BLaER1 treated with 17β-estradiol and CSF1 and Interleukin-3, amounts not matched to agents 10 nM and 100 nM (cell line): Measurements from ENCODE around the gene LUC7L.
"Not testable (repeated sequence)": the region's sequence is repeated elsewhere in the genome, so short reads cannot be mapped to it uniquely, and the experiment has no call there.

ENCODE experiments used
- H3K27ac ChIP-seq, 11 experiments: shearing (Covaris generic); formaldehyde crosslinking; 2 replicates each; pipeline ENCODE4 v1.8.1; 2022
- H3K27me3 ChIP-seq, 11 experiments: shearing (Covaris generic); formaldehyde crosslinking; 2 replicates each; pipeline ENCODE4 v1.8.1; 2022
- H3K36me3 ChIP-seq, 11 experiments: shearing (Covaris generic); formaldehyde crosslinking; 2 replicates each; pipeline ENCODE4 v1.8.1; 2022
- H3K4me1 ChIP-seq, 10 experiments: shearing (Covaris generic); formaldehyde crosslinking; 2 replicates each; pipeline ENCODE4 v1.8.1; 2022
- H3K4me2 ChIP-seq, 11 experiments: shearing (Covaris generic); formaldehyde crosslinking; 2 replicates each; pipeline ENCODE4 v1.8.1; 2022
- H3K4me3 ChIP-seq, 10 experiments: shearing (Covaris generic); formaldehyde crosslinking; 2 replicates each; pipeline ENCODE4 v1.8.1; 2022
- H3K9ac ChIP-seq, 11 experiments: shearing (Covaris generic); formaldehyde crosslinking; 2 replicates each; pipeline ENCODE4 v1.8.1; 2022
- H3K9me3 ChIP-seq, 11 experiments: shearing (Covaris generic); formaldehyde crosslinking; replicated peaks in 1 of 11; 2 replicates each; pipeline ENCODE4 v1.8.1; 2022
- H4K20me1 ChIP-seq, 11 experiments: shearing (Covaris generic); formaldehyde crosslinking; 2 replicates each; pipeline ENCODE4 v1.8.1; 2022
- Cebpa-rat ChIP-seq, 11 experiments: shearing (Covaris generic); IDR thresholded peaks; 2 replicates each; pipeline ENCODE4 v1.8.1; 2022

LUC7L gene

DNA sequence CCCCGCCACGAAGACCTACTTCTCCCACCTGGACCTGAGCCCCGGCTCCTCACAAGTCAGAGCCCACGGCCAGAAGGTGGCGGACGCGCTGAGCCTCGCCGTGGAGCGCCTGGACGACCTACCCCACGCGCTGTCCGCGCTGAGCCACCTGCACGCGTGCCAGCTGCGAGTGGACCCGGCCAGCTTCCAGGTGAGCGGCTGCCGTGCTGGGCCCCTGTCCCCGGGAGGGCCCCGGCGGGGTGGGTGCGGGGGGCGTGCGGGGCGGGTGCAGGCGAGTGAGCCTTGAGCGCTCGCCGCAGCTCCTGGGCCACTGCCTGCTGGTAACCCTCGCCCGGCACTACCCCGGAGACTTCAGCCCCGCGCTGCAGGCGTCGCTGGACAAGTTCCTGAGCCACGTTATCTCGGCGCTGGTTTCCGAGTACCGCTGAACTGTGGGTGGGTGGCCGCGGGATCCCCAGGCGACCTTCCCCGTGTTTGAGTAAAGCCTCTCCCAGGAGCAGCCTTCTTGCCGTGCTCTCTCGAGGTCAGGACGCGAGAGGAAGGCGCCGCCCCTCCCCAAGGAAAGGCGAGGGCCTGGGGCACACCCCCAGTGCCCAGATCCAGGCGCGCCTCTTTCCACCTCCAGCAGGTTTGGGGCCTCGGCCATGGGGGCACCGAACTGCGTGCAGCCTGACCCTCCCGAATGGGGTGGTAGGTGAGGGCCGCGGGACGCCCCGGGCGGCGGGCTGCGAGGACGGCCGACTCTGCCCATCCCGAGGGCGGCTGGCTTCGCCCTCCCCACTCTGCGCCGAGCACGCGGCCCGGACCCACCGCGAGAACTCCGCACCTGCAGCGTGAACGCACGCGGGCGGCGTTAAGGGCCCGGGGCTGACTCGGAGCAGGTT lies 48.3 kb downstream of the LUC7L start:
- H3K36me3 ChIP-seq: peaks cover 17 to 33% (median 19%) of the 10 kb centered on the region in 11 experiments; a peak in 20 of 22 replicates

DNA sequence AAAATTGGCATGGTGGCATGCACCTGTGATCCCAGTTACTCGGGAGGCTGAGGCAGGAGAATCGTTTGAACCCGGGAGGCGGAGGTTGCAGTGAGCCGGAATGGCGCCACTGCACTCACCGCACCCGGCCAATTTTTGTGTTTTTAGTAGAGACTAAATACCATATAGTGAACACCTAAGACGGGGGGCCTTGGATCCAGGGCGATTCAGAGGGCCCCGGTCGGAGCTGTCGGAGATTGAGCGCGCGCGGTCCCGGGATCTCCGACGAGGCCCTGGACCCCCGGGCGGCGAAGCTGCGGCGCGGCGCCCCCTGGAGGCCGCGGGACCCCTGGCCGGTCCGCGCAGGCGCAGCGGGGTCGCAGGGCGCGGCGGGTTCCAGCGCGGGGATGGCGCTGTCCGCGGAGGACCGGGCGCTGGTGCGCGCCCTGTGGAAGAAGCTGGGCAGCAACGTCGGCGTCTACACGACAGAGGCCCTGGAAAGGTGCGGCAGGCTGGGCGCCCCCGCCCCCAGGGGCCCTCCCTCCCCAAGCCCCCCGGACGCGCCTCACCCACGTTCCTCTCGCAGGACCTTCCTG lies 49.1 kb downstream of the LUC7L start, which contains the start of gene HBQ1:
HBQ1 (plus strand) TSS at position 359 of the 575 bp plus-strand sequence; CDS start at position 387, 28 bp downstream.
- H4K20me1 ChIP-seq: peaks cover 0 to 85% (median 71%) of the 10 kb centered on the region in 11 experiments; a peak in 19 of 22 replicates
- TF ChIP-seq Cebpa-rat (IDR thresholded peaks at IDR 0.05): no peak
- peaks cover 11 to 27% (median 13%) of the 10 kb centered on the region in 11 experiments; a peak in 20 of 22 replicates for H3K36me3 ChIP-seq
- peak within 1 kb of the TSS in 7 of 11 experiments; percentile 18 to 65 (median 48); a peak in 12 of 22 replicates for H3K9ac ChIP-seq
- H3K4me1 ChIP-seq: peaks cover 5 to 18% (median 14%) of the 10 kb centered on the region in 10 experiments; a peak in 18 of 20 replicates
- peaks cover 59 to 67% (median 64%) of the 10 kb centered on the region in 11 experiments for H3K27me3 ChIP-seq
- no peak within 1 kb of the TSS for H3K27ac ChIP-seq
- peak within 1 kb of the TSS in 9 of 10 experiments; percentile 37 to 63 (median 50); a peak in 16 of 20 replicates for H3K4me3 ChIP-seq
- H3K9me3 ChIP-seq: no peaks in the 10 kb centered on the region
- H3K4me2 ChIP-seq: peak within 1 kb of the TSS; percentile 80 to 100 (median 93)

More for the DNA sequence above, 48.3 kb downstream of the LUC7L start:
- Histone ChIP-seq H3K4me2 (peak overlapping the region; percentile 80 to 100 (median 93)), H4K20me1 (peaks cover 0 to 87% (median 73%) of the 10 kb centered on the region in 11 experiments; a peak in 19 of 22 replicates), H3K9ac (peak overlapping the region in 7 of 11 experiments; percentile 18 to 65 (median 48); a peak in 12 of 22 replicates), H3K27me3 (peaks cover 51 to 60% (median 57%) of the 10 kb centered on the region in 11 experiments), H3K9me3 (no peaks in the 10 kb centered on the region), H3K4me3 (peak overlapping the region in 9 of 10 experiments; percentile 37 to 63 (median 50); a peak in 16 of 20 replicates), H3K27ac (no peak overlapping the region), H3K4me1 (peaks cover 5 to 18% (median 10%) of the 10 kb centered on the region in 10 experiments; a peak in 17 of 20 replicates)
- TF ChIP-seq Cebpa-rat (IDR thresholded peaks at IDR 0.05): no peak

DNA sequence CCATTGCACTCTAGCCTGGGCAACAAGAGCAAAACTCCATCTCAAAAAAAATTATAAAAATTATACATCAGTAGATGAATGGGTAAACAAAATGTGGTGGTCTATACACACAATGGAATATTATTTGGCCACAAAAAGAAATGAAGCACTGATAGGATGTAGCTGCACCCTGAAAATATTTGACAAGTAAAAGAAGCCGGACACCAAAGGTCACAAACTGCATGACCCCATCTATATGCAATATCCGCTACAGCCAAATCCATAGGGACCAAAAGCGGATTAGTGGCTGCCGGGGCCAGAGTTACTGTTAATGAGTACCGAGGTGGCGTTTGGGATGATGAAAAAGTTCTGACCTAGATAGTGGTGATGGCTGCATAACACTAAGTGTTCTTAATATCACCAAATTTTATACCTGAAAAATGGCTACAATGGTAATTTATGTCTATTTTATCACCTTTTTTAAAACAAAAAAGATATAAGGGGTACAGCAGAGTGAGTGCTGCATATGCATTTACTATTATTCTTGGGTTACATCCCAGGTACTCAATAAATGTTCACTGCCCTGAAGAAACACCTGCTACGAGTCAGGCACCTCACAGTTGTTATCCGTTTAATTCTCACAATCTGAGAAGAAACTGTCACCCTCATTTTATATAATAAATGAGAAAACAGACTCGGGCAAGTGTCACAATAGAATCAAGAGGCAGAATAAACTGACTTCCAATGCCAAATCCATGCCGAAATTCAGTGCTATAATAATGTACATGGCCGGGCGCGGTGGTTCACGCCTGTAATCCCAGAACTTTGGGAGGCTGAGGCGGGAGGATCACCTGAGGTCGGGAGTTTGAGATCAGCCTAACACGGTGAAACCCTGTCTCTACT lies 49.8 kb downstream of the LUC7L start:
- H4K20me1 ChIP-seq: peaks cover 0 to 85% (median 71%) of the 10 kb centered on the region in 11 experiments; a peak in 19 of 22 replicates
- peaks cover 4 to 19% (median 6%) of the 10 kb centered on the region in 11 experiments; a peak in 15 of 22 replicates for H3K36me3 ChIP-seq
- peaks cover 66 to 74% (median 72%) of the 10 kb centered on the region in 11 experiments for H3K27me3 ChIP-seq
- TF ChIP-seq Cebpa-rat (IDR thresholded peaks at IDR 0.05): no peak
- no peak overlapping the region for H3K4me3 ChIP-seq
- no peak overlapping the region for H3K4me2 ChIP-seq
- no peak overlapping the region for H3K9ac ChIP-seq
- no peak overlapping the region for H3K27ac ChIP-seq
- peaks cover 6 to 22% (median 18%) of the 10 kb centered on the region in 10 experiments; a peak in 18 of 20 replicates for H3K4me1 ChIP-seq
- H3K9me3 ChIP-seq: no peaks in the 10 kb centered on the region

DNA sequence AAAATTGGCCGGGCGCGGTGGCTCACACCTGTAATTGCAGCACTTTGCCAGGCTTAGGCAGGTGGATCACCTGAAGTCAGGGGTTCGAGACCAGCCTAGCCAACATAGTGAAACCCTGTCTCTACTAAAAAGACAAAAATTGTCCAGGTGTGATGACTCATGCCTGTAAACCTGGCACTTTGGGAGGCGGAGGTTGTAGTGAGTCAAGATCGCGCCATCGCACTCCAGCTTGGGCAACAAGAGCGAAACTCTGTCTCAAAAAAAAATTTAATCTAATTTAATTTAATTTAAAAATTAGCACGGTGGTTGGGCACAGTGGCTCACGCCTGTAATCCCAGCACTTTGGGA lies 50.6 kb downstream of the LUC7L start:
- peaks cover 74 to 82% (median 80%) of the 10 kb centered on the region in 11 experiments for H3K27me3 ChIP-seq
- TF ChIP-seq Cebpa-rat (IDR thresholded peaks at IDR 0.05): no peak
- H3K4me1 ChIP-seq: peaks cover 6 to 24% (median 18%) of the 10 kb centered on the region in 10 experiments; a peak in 18 of 20 replicates
- no peak overlapping the region for H3K9ac ChIP-seq
- no peak overlapping the region for H3K4me2 ChIP-seq
- no peak overlapping the region for H3K27ac ChIP-seq
- no peak overlapping the region for H3K4me3 ChIP-seq
- peaks cover 0 to 11% (median 0%) of the 10 kb centered on the region in 11 experiments; a peak in 3 of 22 replicates for H3K36me3 ChIP-seq
- H4K20me1 ChIP-seq: peaks cover 0 to 81% (median 66%) of the 10 kb centered on the region in 11 experiments; a peak in 19 of 22 replicates
- no peaks in the 10 kb centered on the region for H3K9me3 ChIP-seq

DNA sequence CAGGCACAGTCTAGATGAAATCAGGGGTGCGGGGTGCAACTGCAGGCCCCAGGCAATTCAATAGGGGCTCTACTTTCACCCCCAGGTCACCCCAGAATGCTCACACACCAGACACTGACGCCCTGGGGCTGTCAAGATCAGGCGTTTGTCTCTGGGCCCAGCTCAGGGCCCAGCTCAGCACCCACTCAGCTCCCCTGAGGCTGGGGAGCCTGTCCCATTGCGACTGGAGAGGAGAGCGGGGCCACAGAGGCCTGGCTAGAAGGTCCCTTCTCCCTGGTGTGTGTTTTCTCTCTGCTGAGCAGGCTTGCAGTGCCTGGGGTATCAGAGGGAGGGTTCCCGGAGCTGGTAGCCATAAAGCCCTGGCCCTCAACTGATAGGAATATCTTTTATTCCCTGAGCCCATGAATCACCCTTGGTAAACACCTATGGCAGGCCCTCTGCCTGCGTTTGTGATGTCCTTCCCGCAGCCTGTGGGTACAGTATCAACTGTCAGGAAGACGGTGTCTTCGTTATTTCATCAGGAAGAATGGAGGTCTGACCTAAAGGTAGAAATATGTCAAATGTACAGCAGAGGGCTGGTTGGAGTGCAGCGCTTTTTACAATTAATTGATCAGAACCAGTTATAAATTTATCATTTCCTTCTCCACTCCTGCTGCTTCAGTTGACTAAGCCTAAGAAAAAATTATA lies 51.1 kb downstream of the LUC7L start:
- H3K4me3 ChIP-seq: no peak overlapping the region
- H3K4me1 ChIP-seq: peaks cover 6 to 24% (median 16%) of the 10 kb centered on the region in 10 experiments; a peak in 18 of 20 replicates
- no peak overlapping the region for H3K4me2 ChIP-seq
- no peaks in the 10 kb centered on the region for H3K9me3 ChIP-seq
- H3K36me3 ChIP-seq: peaks cover 0 to 6% (median 0%) of the 10 kb centered on the region in 11 experiments; a peak in 2 of 22 replicates
- H4K20me1 ChIP-seq: peaks cover 0 to 79% (median 62%) of the 10 kb centered on the region in 11 experiments; a peak in 19 of 22 replicates
- H3K9ac ChIP-seq: no peak overlapping the region
- H3K27me3 ChIP-seq: peaks cover 79 to 88% (median 85%) of the 10 kb centered on the region in 11 experiments
- no peak for TF ChIP-seq Cebpa-rat (IDR thresholded peaks at IDR 0.05)
- H3K27ac ChIP-seq: no peak overlapping the region

DNA sequence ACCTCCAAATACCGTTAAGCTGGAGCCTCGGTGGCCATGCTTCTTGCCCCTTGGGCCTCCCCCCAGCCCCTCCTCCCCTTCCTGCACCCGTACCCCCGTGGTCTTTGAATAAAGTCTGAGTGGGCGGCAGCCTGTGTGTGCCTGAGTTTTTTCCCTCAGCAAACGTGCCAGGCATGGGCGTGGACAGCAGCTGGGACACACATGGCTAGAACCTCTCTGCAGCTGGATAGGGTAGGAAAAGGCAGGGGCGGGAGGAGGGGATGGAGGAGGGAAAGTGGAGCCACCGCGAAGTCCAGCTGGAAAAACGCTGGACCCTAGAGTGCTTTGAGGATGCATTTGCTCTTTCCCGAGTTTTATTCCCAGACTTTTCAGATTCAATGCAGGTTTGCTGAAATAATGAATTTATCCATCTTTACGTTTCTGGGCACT lies 51.8 kb downstream of the LUC7L start:
- Histone ChIP-seq H3K9ac (no peak overlapping the region), H3K4me1 (peaks cover 6 to 24% (median 15%) of the 10 kb centered on the region in 10 experiments; a peak in 18 of 20 replicates), H3K4me2 (no peak overlapping the region), H3K27me3 (peaks cover 80 to 89% (median 86%) of the 10 kb centered on the region in 11 experiments), H3K36me3 (no peaks in the 10 kb centered on the region), H3K9me3 (no peaks in the 10 kb centered on the region), H4K20me1 (peaks cover 0 to 72% (median 55%) of the 10 kb centered on the region in 11 experiments; a peak in 19 of 22 replicates), H3K4me3 (no peak overlapping the region), H3K27ac (no peak overlapping the region)
- TF ChIP-seq Cebpa-rat (IDR thresholded peaks at IDR 0.05): no peak

DNA sequence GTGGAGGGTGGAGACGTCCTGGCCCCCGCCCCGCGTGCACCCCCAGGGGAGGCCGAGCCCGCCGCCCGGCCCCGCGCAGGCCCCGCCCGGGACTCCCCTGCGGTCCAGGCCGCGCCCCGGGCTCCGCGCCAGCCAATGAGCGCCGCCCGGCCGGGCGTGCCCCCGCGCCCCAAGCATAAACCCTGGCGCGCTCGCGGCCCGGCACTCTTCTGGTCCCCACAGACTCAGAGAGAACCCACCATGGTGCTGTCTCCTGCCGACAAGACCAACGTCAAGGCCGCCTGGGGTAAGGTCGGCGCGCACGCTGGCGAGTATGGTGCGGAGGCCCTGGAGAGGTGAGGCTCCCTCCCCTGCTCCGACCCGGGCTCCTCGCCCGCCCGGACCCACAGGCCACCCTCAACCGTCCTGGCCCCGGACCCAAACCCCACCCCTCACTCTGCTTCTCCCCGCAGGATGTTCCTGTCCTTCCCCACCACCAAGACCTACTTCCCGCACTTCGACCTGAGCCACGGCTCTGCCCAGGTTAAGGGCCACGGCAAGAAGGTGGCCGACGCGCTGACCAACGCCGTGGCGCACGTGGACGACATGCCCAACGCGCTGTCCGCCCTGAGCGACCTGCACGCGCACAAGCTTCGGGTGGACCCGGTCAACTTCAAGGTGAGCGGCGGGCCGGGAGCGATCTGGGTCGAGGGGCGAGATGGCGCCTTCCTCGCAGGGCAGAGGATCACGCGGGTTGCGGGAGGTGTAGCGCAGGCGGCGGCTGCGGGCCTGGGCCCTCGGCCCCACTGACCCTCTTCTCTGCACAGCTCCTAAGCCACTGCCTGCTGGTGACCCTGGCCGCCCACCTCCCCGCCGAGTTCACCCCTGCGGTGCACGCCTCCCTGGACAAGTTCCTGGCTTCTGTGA lies 52.5 kb downstream of the LUC7L start, which contains the start of gene HBA1:
HBA1 (plus strand) TSS at position 204 of the 906 bp plus-strand sequence; CDS start at position 241, 37 bp downstream.
- not testable (repeated sequence) for H3K4me3 ChIP-seq, H3K27ac ChIP-seq, H3K9ac ChIP-seq, H3K9me3 ChIP-seq, H3K36me3 ChIP-seq
- peaks cover 0 to 65% (median 48%) of the 10 kb centered on the region in 11 experiments; a peak in 18 of 22 replicates for H4K20me1 ChIP-seq
- H3K4me1 ChIP-seq: peaks cover 6 to 24% (median 15%) of the 10 kb centered on the region in 10 experiments; a peak in 18 of 20 replicates
- 0 out of 22 replicates have a peak within 1 kb of the TSS, but pooled peaks of 1 of the 11 experiments have one; percentile 38 for H3K4me2 ChIP-seq
- H3K27me3 ChIP-seq: peaks cover 85 to 92% (median 91%) of the 10 kb centered on the region in 11 experiments

DNA sequence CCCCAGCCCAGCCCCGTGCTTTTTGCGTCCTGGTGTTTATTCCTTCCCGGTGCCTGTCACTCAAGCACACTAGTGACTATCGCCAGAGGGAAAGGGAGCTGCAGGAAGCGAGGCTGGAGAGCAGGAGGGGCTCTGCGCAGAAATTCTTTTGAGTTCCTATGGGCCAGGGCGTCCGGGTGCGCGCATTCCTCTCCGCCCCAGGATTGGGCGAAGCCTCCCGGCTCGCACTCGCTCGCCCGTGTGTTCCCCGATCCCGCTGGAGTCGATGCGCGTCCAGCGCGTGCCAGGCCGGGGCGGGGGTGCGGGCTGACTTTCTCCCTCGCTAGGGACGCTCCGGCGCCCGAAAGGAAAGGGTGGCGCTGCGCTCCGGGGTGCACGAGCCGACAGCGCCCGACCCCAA lies 53.2 kb downstream of the LUC7L start:
- H3K9me3 ChIP-seq, H3K4me3 ChIP-seq, H3K4me2 ChIP-seq, H3K36me3 ChIP-seq, H3K27ac ChIP-seq, H3K9ac ChIP-seq: not testable (repeated sequence)
- Histone ChIP-seq H3K4me1 (peaks cover 3 to 18% (median 10%) of the 10 kb centered on the region in 10 experiments; a peak in 18 of 20 replicates), H3K27me3 (peaks cover 89 to 93% (median 91%) of the 10 kb centered on the region in 11 experiments), H4K20me1 (peaks cover 0 to 58% (median 41%) of the 10 kb centered on the region in 11 experiments; a peak in 18 of 22 replicates)
